ENCODE results near the gene MAOA. TPM values are rescaled to one million over a fixed set of nuclear protein-coding genes. Genes with fewer than 3 reads are reported as not detected.
A peak's percentile ranks its signal among the peaks of the same experiment; 100 is the strongest.

MAOA gene
- polyA plus RNA-seq, 1 experiment, result 0.10 TPM

GRCh38 chrX:43750248-43750676 lies 94.2 kb downstream of the MAOA start:
- ChIA-PET POLR2A (interaction anchor here (0.6 kb wide), 1 partner anchor 99 kb away, joined by 3 read pairs; no protein-coding TSS in a partner anchor), CTCF (interaction anchor here (1.4 to 1.6 kb wide), 5 partner anchors 11 to 193 kb away, joined by 4 to 9 read pairs (median 5); no protein-coding TSS in a partner anchor)
- DNase-seq (ENCODE audit: low read depth), result peak; percentile 35
- Histone ChIP-seq H3K36me3 (ENCODE audit: control insufficient read depth, insufficient read depth, low read length) (no peaks in the 10 kb centered on the region), H3K27me3 (ENCODE audit: control insufficient read depth, insufficient read depth, low read length) (no peaks in the 10 kb centered on the region), H3K4me3 (ENCODE audit: low read depth, low read length) (no peak overlapping the region)
- peak; percentile 41 for TF ChIP-seq CTCF (IDR thresholded peaks at IDR 0.05; ENCODE audit: insufficient read depth, low read depth, low read length)

GRCh38 chrX:43753637-43754036 lies 97.5 kb downstream of the MAOA start:
- H3K36me3 ChIP-seq (ENCODE audit: control insufficient read depth, insufficient read depth, low read length), result no peaks in the 10 kb centered on the region
- CTCF ChIA-PET, result interaction anchor here (1.5 to 1.9 kb wide), 2 partner anchors 193 to 194 kb away, joined by 3 to 5 read pairs; no protein-coding TSS in a partner anchor
- no peak overlapping the region for H3K4me3 ChIP-seq (ENCODE audit: low read depth, low read length)
- TF ChIP-seq CTCF (IDR thresholded peaks at IDR 0.05; ENCODE audit: insufficient read depth, low read depth, low read length), result no peak
- POLR2A ChIA-PET, result no interaction called here
- DNase-seq (ENCODE audit: low read depth), result no peak
- H3K27me3 ChIP-seq (ENCODE audit: control insufficient read depth, insufficient read depth, low read length), result no peaks in the 10 kb centered on the region

- Histone ChIP-seq H3K36me3 (ENCODE audit: control insufficient read depth, insufficient read depth, low read length) (no peaks in the 10 kb centered on the region), H3K27me3 (ENCODE audit: control insufficient read depth, insufficient read depth, low read length) (no peaks in the 10 kb centered on the region), H3K4me3 (ENCODE audit: low read depth, low read length) (no peak overlapping the region)
- CTCF ChIA-PET, result interaction anchor here (1.7 kb wide), 1 partner anchor 197 kb away, joined by 4 read pairs; no protein-coding TSS in a partner anchor
- DNase-seq (ENCODE audit: low read depth), result no peak
- TF ChIP-seq CTCF (IDR thresholded peaks at IDR 0.05; ENCODE audit: insufficient read depth, low read depth, low read length), result no peak
- POLR2A ChIA-PET, result no interaction called here
Measured at GRCh38 chrX:43756076-43756475, 100.0 kb downstream of the MAOA start.

GRCh38 chrX:43758044-43758443 lies 101.9 kb downstream of the MAOA start:
- no peak overlapping the region for H3K4me3 ChIP-seq (ENCODE audit: low read depth, low read length)
- H3K36me3 ChIP-seq (ENCODE audit: control insufficient read depth, insufficient read depth, low read length), result no peaks in the 10 kb centered on the region
- ChIA-PET CTCF (no interaction called here), POLR2A (no interaction called here)
- DNase-seq (ENCODE audit: low read depth), result no peak
- no peaks in the 10 kb centered on the region for H3K27me3 ChIP-seq (ENCODE audit: control insufficient read depth, insufficient read depth, low read length)
- no peak for TF ChIP-seq CTCF (IDR thresholded peaks at IDR 0.05; ENCODE audit: insufficient read depth, low read depth, low read length)

GRCh38 chrX:43785930-43786591 lies 130.0 kb downstream of the MAOA start:
- CTCF ChIA-PET, result no interaction called here
- Histone ChIP-seq H3K27me3 (ENCODE audit: control insufficient read depth, insufficient read depth, low read length) (no peaks in the 10 kb centered on the region), H3K4me3 (ENCODE audit: low read depth, low read length) (no peak overlapping the region), H3K36me3 (ENCODE audit: control insufficient read depth, insufficient read depth, low read length) (no peaks in the 10 kb centered on the region)
- no peak for DNase-seq (ENCODE audit: low read depth)
- POLR2A ChIA-PET, result no interaction called here
- no peak for TF ChIP-seq CTCF (IDR thresholded peaks at IDR 0.05; ENCODE audit: insufficient read depth, low read depth, low read length)

Other genes starting within 250 kb of the MAOA start
- not detected in 2 replicates for gene MAOB, start 226.2 kb downstream of the MAOA start, polyA plus RNA-seq (2011; rRNA removed)

All from BJ (cell line).